Measurements from ENCODE around the gene ZDHHC24.

DNA sequence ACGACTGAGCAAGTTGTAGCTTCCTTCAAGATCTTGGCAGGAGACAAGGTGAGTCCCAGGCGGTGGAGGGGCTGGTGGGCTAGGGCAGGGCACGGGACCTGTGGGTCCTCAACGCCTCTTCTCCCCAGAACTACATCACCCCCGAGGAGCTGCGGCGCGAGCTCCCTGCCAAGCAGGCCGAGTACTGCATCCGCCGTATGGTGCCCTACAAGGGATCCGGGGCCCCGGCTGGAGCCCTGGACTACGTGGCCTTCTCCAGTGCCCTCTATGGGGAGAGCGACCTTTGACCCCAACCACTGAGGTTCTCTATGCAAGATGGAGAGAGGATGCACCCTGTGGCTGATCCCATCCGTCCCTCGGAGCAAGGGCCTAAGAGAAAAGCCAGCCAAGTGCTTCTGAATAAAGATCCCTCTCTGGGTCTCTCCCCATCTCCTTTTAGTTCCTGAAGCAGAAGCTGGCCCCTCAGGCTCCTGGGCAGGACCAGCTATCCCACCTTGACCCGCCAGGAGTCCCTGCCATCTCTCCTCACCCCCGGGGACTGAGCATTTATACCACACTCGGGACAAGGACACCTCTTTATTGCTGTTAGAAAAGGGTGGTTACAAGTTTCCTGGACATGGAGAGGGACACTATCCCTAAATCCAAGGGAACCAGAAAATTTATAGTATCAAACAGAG is 17.2 kb upstream of the ZDHHC24 start:
- TF ChIP-seq CTCF (IDR thresholded peaks at IDR 0.05) (no peak), POLR2A (IDR thresholded peaks at IDR 0.05) (no peak)

Data from uterus (tissue), 2 donors.